Measurements from ENCODE around the gene PRRC2B.

The PRRC2B gene

GRCh38 chr9:131426545-131426944 lies 32.7 kb downstream of the PRRC2B start:
- H3K4me3 ChIP-seq (ENCODE audit: low read length): no peak overlapping the region
- no peak for TF ChIP-seq ZNF274 (IDR thresholded peaks at IDR 0.05; ENCODE audit: low read depth, low read length)

GRCh38 chr9:131429121-131430012 lies 35.5 kb downstream of the PRRC2B start:
- TF ChIP-seq ZNF274 (IDR thresholded peaks at IDR 0.05; ENCODE audit: low read depth, low read length): no peak
- no peak overlapping the region for H3K4me3 ChIP-seq (ENCODE audit: low read length)

- TF ChIP-seq ZNF274 (IDR thresholded peaks at IDR 0.05; ENCODE audit: low read depth, low read length): no peak
- no peak overlapping the region for H3K4me3 ChIP-seq (ENCODE audit: low read length)
Observed at GRCh38 chr9:131432050-131432449, 38.2 kb downstream of the PRRC2B start.

- H3K4me3 ChIP-seq (ENCODE audit: low read length): no peak overlapping the region
- TF ChIP-seq ZNF274 (IDR thresholded peaks at IDR 0.05; ENCODE audit: low read depth, low read length): no peak
Observed at GRCh38 chr9:131432597-131433301, 38.9 kb downstream of the PRRC2B start.

- TF ChIP-seq ZNF274 (IDR thresholded peaks at IDR 0.05; ENCODE audit: low read depth, low read length): no peak
- H3K4me3 ChIP-seq (ENCODE audit: low read length): no peak overlapping the region
Observed at GRCh38 chr9:131433302-131433854, 39.5 kb downstream of the PRRC2B start.

- TF ChIP-seq ZNF274 (IDR thresholded peaks at IDR 0.05; ENCODE audit: low read depth, low read length): no peak
- no peak overlapping the region for H3K4me3 ChIP-seq (ENCODE audit: low read length)
Observed at GRCh38 chr9:131434673-131435072, 40.8 kb downstream of the PRRC2B start.

- no peak overlapping the region for H3K4me3 ChIP-seq (ENCODE audit: low read length)
- no peak for TF ChIP-seq ZNF274 (IDR thresholded peaks at IDR 0.05; ENCODE audit: low read depth, low read length)
Observed at GRCh38 chr9:131436376-131436775, 42.5 kb downstream of the PRRC2B start.

GRCh38 chr9:131436865-131437271 lies 43.0 kb downstream of the PRRC2B start:
- no peak overlapping the region for H3K4me3 ChIP-seq (ENCODE audit: low read length)
- TF ChIP-seq ZNF274 (IDR thresholded peaks at IDR 0.05; ENCODE audit: low read depth, low read length): no peak

GRCh38 chr9:131438190-131438589 lies 44.3 kb downstream of the PRRC2B start:
- TF ChIP-seq ZNF274 (IDR thresholded peaks at IDR 0.05; ENCODE audit: low read depth, low read length): no peak
- H3K4me3 ChIP-seq (ENCODE audit: low read length): no peak overlapping the region

- H3K4me3 ChIP-seq (ENCODE audit: low read length): no peak overlapping the region
- no peak for TF ChIP-seq ZNF274 (IDR thresholded peaks at IDR 0.05; ENCODE audit: low read depth, low read length)
Observed at GRCh38 chr9:131439224-131439623, 45.3 kb downstream of the PRRC2B start.

- no peak for TF ChIP-seq ZNF274 (IDR thresholded peaks at IDR 0.05; ENCODE audit: low read depth, low read length)
- H3K4me3 ChIP-seq (ENCODE audit: low read length): no peak overlapping the region
Observed at GRCh38 chr9:131441441-131441840, 47.6 kb downstream of the PRRC2B start.

GRCh38 chr9:131442351-131442750 lies 48.5 kb downstream of the PRRC2B start:
- TF ChIP-seq ZNF274 (IDR thresholded peaks at IDR 0.05; ENCODE audit: low read depth, low read length): no peak
- no peak overlapping the region for H3K4me3 ChIP-seq (ENCODE audit: low read length)

GRCh38 chr9:131443648-131444047 lies 49.8 kb downstream of the PRRC2B start:
- H3K4me3 ChIP-seq (ENCODE audit: low read length): no peak overlapping the region
- TF ChIP-seq ZNF274 (IDR thresholded peaks at IDR 0.05; ENCODE audit: low read depth, low read length): no peak

- H3K4me3 ChIP-seq (ENCODE audit: low read length): no peak overlapping the region
- TF ChIP-seq ZNF274 (IDR thresholded peaks at IDR 0.05; ENCODE audit: low read depth, low read length): no peak
Observed at GRCh38 chr9:131446276-131446675, 52.4 kb downstream of the PRRC2B start.

GRCh38 chr9:131447148-131447547 lies 53.3 kb downstream of the PRRC2B start:
- no peak for TF ChIP-seq ZNF274 (IDR thresholded peaks at IDR 0.05; ENCODE audit: low read depth, low read length)
- H3K4me3 ChIP-seq (ENCODE audit: low read length): no peak overlapping the region

Measured in GM08714 (cell line).